ENCODE results near the gene FCHSD2.

FCHSD2 gene

DNA sequence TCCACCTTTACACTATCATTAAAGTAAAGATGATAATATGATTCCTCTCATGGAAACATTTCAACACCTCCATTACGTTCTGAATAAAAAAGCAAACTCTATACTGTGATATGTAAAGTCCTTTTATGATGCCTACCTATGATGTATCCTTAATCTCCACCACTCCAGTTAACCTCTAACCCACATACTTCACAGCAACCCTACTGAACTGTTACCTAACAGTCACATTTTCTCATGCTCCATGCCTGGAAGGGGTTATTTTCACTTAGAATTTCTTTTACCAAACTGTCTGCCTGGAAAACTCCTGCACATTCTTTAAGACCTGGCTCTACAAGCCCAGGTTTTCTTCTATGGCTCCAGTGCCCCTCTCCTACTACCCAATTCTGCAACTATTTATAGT is 129.1 kb downstream of the FCHSD2 start:
- H3K9me3 ChIP-seq (ENCODE audit: control insufficient read depth, low read length): no peaks in the 10 kb centered on the region
- no peak overlapping the region for H3K9ac ChIP-seq
- H3K27me3 ChIP-seq (ENCODE audit: control insufficient read depth, insufficient read depth, low read length): no peaks in the 10 kb centered on the region
- no peaks in the 10 kb centered on the region for H3K79me2 ChIP-seq
- no peak overlapping the region for H3K27ac ChIP-seq
- H2AFZ ChIP-seq: no peak overlapping the region
- no peak overlapping the region for H3K4me3 ChIP-seq (ENCODE audit: low read depth, low read length)
- no peak overlapping the region for H3K4me2 ChIP-seq (ENCODE audit: low read length)
- TF ChIP-seq, protein P1, sequence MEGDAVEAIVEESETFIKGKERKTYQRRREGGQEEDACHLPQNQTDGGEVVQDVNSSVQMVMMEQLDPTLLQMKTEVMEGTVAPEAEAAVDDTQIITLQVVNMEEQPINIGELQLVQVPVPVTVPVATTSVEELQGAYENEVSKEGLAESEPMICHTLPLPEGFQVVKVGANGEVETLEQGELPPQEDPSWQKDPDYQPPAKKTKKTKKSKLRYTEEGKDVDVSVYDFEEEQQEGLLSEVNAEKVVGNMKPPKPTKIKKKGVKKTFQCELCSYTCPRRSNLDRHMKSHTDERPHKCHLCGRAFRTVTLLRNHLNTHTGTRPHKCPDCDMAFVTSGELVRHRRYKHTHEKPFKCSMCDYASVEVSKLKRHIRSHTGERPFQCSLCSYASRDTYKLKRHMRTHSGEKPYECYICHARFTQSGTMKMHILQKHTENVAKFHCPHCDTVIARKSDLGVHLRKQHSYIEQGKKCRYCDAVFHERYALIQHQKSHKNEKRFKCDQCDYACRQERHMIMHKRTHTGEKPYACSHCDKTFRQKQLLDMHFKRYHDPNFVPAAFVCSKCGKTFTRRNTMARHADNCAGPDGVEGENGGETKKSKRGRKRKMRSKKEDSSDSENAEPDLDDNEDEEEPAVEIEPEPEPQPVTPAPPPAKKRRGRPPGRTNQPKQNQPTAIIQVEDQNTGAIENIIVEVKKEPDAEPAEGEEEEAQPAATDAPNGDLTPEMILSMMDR (IDR thresholded peaks at IDR 0.05): no peak
- H3K4me1 ChIP-seq: no peaks in the 10 kb centered on the region
- no peaks in the 10 kb centered on the region for H3K36me3 ChIP-seq (ENCODE audit: control insufficient read depth, insufficient read depth, low read length)

DNA sequence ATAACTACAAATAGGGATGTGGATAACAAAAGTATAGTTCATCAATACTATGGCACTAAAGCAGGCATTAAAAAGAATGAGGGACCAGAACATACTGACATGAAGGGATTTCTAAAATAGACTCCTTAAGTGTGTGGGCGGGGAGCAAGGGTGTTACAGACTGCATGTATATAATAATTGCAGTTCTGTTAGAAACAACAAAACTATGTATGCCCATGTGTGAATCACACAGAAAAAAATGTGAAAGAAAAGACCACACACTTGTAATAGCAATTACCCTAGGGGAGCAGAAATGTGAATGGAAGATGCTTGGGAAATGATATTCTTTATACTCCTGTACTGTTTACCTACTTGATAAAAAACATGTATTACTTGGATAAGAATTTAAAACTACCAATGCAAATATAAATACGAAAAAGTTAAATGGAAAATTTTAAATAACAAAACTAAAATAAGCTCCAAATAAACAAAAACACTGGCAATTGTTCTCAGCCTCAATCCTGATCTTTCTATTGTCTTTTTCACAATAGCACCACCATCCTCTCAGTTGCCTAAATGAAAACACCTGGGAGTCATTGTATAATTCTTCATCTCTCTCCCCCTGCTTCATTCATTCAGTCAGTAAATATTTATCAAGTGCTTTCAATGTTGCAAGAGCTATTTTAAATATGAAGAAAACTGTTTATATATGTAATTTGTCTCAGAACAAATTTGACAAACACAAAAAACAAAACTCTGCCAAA is 129.8 kb downstream of the FCHSD2 start:
- Histone ChIP-seq H2AFZ (no peak overlapping the region), H3K79me2 (no peaks in the 10 kb centered on the region), H3K27ac (no peak overlapping the region), H3K9ac (no peak overlapping the region), H3K4me3 (ENCODE audit: low read depth, low read length) (no peak overlapping the region), H3K27me3 (ENCODE audit: control insufficient read depth, insufficient read depth, low read length) (no peaks in the 10 kb centered on the region), H3K9me3 (ENCODE audit: control insufficient read depth, low read length) (no peaks in the 10 kb centered on the region), H3K36me3 (ENCODE audit: control insufficient read depth, insufficient read depth, low read length) (no peaks in the 10 kb centered on the region), H3K4me2 (ENCODE audit: low read length) (no peak overlapping the region), H3K4me1 (no peaks in the 10 kb centered on the region)
- TF ChIP-seq, protein P1 (IDR thresholded peaks at IDR 0.05): no peak

DNA sequence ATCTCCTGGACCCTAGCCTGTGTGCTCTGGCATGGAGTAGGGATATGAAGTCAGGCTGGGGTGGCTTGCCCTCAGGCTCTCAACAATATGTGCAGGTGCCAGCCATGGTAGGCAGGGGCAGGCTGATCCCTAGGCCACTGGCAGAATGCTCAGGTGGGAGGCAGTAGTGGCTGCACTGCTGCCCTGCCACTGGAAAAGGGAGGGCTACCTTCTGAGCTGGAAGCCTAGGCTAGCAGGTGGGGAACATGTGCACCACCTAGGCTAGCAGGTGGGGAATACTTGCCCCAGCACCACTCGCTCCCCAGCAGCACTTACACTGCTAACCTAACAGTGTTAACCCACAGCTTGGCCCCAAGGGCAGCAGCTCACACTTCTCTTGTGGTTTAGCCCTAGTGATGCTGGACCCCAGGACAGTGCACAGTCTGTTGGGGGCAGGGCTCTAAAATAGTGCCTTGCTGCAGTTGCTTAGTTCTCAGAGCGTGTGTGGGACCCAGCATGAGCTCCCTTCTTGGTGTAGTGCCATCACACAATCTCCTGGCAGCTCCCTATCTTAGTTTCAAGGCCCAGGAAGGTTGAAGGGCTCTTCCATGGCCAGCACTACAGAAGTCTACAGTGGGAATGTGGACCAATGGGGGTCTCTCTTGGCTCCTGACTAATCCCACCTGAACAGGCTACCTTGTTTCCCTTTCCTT is 130.8 kb downstream of the FCHSD2 start:
- Histone ChIP-seq H3K4me3 (ENCODE audit: low read depth, low read length) (no peak overlapping the region), H3K27ac (no peak overlapping the region), H3K79me2 (no peaks in the 10 kb centered on the region), H3K4me2 (ENCODE audit: low read length) (no peak overlapping the region), H3K27me3 (ENCODE audit: control insufficient read depth, insufficient read depth, low read length) (no peaks in the 10 kb centered on the region), H3K36me3 (ENCODE audit: control insufficient read depth, insufficient read depth, low read length) (no peaks in the 10 kb centered on the region), H3K4me1 (no peaks in the 10 kb centered on the region), H3K9ac (no peak overlapping the region), H3K9me3 (ENCODE audit: control insufficient read depth, low read length) (no peaks in the 10 kb centered on the region), H2AFZ (no peak overlapping the region)
- TF ChIP-seq, protein P1 (IDR thresholded peaks at IDR 0.05): no peak

DNA sequence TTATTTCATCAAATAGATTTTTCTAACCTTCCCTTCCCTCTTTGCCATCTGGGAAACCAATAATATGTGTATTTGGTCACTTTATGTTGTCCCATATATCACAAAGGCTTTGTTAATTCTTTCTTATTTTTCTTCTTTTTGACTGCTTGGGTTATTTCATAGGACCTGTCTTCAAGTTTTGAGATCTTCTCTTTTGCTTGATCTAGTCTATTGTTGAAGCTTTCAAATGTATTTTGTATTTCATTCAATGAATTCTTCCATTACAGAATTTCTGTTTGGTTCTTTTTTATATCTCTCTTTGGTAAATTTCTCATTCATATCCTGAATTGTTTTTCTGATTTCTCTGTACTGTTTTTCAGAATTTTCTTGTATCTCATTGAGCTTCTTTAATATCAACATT is 132.1 kb downstream of the FCHSD2 start:
- Histone ChIP-seq H3K36me3 (ENCODE audit: control insufficient read depth, insufficient read depth, low read length) (no peaks in the 10 kb centered on the region), H3K27me3 (ENCODE audit: control insufficient read depth, insufficient read depth, low read length) (no peaks in the 10 kb centered on the region), H3K27ac (no peak overlapping the region), H3K79me2 (no peaks in the 10 kb centered on the region), H3K9me3 (ENCODE audit: control insufficient read depth, low read length) (no peaks in the 10 kb centered on the region), H3K9ac (no peak overlapping the region), H2AFZ (no peak overlapping the region), H3K4me3 (ENCODE audit: low read depth, low read length) (no peak overlapping the region), H3K4me2 (ENCODE audit: low read length) (no peak overlapping the region), H3K4me1 (no peaks in the 10 kb centered on the region)
- TF ChIP-seq, protein P1 (IDR thresholded peaks at IDR 0.05): no peak
